ENCODE data around the gene HMCN2.

DNA sequence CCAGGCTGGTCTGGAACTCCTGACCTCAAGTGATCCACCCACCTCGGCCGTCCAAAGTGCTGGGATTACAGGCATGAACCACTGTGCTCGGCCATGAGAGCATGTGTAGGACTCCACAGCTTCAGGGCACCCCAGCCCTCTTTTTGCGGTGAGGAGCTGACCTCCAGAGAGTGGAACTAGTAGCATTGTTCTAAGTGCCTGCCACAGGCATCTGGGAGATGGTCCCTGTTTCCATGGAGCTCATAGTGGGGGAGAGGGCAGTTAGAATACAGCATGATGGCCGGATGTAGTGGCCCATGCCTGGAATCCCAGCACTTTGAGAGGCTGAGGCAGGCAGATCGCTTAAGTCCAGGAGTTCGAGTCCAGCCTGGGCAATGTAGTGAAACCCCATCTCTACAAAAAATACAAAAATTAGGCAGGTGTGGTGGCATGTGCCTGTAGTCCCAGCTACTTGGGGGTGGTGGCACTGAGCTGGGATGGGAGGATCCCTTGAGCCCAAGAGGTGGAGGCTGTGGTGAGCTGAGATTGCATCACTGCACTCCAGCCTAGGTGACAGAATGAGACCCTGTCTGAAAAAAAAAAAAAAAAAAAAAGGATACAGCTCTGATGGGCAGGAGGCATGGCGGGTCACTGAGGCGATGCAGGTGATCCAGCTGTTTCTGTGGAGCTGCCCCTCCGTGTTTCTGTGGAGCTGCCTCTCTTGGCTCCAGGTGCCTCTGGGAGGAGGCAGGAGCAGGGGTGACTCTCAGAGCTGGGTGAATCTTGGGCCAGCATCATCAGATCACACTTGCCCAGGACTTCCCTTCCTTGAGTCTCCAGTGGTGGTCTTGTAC is 183.4 kb downstream of the HMCN2 start:
- TF ChIP-seq, protein P1, sequence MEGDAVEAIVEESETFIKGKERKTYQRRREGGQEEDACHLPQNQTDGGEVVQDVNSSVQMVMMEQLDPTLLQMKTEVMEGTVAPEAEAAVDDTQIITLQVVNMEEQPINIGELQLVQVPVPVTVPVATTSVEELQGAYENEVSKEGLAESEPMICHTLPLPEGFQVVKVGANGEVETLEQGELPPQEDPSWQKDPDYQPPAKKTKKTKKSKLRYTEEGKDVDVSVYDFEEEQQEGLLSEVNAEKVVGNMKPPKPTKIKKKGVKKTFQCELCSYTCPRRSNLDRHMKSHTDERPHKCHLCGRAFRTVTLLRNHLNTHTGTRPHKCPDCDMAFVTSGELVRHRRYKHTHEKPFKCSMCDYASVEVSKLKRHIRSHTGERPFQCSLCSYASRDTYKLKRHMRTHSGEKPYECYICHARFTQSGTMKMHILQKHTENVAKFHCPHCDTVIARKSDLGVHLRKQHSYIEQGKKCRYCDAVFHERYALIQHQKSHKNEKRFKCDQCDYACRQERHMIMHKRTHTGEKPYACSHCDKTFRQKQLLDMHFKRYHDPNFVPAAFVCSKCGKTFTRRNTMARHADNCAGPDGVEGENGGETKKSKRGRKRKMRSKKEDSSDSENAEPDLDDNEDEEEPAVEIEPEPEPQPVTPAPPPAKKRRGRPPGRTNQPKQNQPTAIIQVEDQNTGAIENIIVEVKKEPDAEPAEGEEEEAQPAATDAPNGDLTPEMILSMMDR (IDR thresholded peaks at IDR 0.05): no peak
- TF ChIP-seq POLR2A (IDR thresholded peaks at IDR 0.05): no peak

Measured in right lobe of liver (tissue), 4 donors.